GM19239 (cell line): Measurements from ENCODE around the gene ATP2B1.

Experiments used
- DNase-seq: peaks from one replicate; pipeline ENCODE4 v3.0.0; 2011; ENCODE audit warnings: low spot score; ENCODE audit not compliant: insufficient read length
- FAIRE-seq: peaks from 2 replicates; lab custom pipeline; 2011; peaks lifted over from hg19 to GRCh38; lab: Jason Lieb, UNC

ATP2B1 gene

DNA sequence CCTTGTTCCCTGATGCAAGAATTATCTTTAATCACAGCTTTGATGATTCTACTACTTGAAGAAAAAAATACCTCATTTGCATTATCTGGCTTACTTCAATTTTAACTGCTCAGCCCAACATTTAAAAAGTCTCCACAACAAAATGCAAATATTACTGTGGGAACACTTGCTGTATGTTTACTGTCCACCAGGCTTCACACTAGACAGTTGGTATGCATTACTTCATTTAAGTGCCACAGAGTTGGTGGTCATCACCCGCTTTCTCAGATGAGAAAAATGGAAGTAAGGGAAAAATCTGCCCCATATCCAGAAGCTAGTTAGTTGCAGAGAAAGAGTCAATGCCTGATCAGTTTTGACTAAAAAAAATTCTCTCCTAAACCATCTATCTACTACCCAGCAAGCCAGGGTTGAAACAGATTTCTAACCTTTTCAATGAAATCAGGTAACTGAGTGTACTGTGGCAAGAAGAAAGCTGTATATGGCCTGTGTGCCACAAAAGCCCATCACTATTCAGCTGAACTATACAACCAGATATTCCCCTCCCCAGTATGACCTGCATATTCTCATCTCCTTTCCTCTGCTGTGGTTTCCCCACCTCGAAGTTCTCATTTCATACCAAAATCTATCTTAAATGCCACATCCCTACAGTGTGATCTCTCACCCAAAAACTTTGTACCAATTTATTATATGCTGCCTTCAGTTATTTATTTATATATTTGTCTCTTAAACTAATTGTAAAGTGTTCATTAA is 90.3 kb downstream of the ATP2B1 start:
- FAIRE-seq (peak; percentile 52), DNase-seq (no peak)

DNA sequence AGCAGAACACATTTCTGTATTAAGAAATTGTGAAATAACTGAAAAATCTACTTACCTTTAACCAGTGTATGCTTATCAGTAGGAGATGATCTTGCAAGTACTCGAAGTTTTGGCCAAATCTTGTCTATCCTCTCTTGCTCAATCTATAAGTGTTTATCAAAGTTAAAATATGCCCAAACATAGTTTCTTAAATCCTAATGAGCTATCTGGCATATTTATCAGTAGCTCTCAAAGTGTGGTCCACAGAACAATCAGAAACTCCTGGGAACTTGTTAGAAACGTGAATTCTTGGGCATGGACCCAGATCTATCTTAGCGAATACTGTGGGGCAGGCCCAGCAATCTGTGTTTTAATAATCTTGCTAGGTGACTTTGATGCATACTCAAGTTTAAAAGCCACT is 98.3 kb downstream of the ATP2B1 start:
- peak; percentile 26 for FAIRE-seq
- DNase-seq, result no peak

DNA sequence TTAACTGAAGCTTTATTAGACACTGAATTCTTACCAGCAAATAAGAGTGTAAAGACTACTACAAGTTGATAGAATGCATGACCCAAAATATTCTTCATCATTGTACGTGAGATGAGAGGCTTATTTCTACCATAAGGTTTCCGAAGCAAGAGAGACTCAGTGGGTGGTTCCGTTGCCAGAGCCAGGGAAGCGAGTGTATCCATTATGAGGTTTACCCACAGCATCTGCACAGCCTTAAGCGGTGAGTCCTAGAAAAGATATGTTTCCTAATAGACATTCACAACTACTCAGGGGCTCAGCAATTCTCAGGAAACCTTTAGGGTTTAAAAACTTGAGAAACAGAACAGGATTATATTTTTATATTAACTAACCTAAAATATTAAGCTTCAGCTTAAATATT is 105.0 kb downstream of the ATP2B1 start:
- FAIRE-seq (no peak), DNase-seq (no peak)

DNA sequence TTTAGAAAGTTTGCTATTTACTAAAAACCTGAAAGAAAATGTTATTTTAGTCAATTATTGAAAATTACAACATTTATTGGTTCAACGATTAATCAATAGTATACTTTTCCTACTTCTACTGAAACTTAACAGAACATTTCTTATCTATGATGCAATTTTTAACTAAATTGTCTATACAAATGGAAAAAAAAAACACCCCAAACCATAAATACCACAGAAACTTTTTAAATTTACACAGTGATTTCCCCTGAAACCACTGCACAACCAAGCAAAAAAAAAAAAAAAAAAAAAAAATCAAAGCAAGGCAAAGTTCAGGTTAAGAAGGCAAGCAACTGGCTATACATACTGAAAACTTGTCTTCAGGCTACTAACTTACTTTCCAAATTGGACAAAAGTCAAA is 110.9 kb downstream of the ATP2B1 start:
- no peak for DNase-seq
- FAIRE-seq, result peak; percentile 23

DNA sequence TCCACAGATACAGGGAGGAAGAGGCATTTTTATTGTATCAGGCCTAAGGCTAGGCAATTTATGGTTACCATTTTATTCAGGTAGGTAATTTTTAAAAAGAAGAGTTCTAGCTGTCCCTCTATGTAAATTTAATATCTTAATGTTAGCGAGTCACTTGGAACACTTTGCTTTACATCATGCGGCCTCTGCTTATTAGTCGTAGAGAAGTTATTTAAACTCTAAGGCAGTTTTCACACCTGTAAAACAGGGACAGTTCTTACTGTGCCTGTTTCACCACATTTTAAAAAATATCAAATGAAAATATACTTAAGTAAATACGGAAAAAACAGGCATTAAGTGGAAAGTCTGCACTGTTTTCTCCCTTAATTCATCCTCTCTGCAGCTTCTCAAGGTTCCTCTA is 111.4 kb downstream of the ATP2B1 start:
- DNase-seq, result no peak
- FAIRE-seq, result peak; percentile 53

DNA sequence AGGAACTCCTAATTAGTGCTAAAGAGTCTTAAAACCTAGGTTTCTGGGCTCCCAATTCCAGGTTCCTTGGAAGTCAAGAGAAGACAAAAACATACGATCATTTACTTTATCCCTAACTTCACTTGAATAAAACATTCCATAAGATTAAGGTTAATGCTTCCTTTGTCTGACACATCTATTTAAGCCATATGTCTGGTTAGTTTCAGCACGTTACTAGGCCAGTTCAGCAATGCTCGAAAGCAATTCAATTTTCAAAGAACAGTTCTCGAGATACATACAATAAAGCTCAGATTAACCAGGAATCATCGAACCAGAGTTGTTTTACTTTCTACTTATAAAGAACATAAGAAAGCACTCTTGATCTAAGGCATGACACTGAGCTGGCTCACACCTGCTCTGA is 114.8 kb downstream of the ATP2B1 start:
- DNase-seq, result no peak
- FAIRE-seq, result peak; percentile 45

DNA sequence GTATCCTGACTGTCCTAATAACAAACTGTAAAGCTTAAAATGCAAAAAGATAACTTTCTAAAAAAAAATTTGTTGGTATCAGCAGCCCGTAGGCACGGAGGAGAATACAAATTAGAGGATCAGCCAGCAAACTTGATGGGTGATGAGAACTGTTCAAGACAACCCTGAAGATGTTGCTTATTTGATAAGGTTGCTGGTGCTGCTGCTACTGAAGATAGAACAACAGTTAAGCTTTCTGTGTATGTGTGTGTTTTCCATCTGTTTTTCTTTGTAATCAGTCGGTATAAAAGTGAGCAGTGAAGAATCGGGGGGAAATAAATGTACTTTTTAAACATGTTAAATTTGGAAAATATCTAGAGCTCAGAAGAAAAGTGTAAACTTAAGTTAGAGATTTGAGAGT is 115.4 kb downstream of the ATP2B1 start:
- FAIRE-seq (no peak), DNase-seq (no peak)

DNA sequence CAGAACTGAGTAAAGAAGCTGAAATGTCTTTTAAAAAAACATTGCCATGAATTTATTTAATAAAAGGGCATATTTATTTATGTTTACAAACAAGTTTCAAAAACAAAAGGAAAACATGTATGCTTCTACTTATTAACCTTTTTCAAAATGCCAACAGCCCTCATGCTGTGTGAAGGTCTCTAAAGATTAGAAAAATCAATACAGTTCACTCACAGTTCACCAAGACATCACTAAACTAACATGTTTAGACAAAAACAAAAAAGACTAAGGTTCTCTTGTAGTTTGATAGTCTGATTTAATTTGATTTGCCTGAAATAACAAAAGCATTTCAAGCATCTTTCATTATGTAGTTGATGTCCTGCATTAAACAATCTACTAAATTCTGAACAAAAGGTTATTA is 118.9 kb downstream of the ATP2B1 start:
- FAIRE-seq, result no peak

DNA sequence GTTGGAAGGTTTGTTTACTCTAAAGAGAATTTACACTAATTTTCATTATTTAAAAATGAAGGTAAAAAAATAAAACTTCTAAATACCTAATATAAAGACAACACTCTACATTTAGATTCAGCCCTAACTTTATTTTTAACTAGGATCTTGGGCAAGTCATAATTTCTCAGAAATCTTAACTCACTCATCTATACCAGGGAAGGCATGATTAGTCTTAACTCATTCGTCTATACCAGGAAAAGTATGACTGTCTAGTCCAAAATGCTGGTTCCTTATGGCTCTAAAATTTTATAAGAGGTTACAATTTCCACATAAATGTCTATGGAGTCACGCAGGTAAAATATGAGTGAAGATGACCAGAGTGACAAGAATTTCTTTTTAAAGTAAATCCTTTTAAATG is 130.1 kb downstream of the ATP2B1 start:
- FAIRE-seq (no peak), DNase-seq (no peak)

More for the DNA sequence above, 118.9 kb downstream of the ATP2B1 start:
- no peak for DNase-seq

DNA sequence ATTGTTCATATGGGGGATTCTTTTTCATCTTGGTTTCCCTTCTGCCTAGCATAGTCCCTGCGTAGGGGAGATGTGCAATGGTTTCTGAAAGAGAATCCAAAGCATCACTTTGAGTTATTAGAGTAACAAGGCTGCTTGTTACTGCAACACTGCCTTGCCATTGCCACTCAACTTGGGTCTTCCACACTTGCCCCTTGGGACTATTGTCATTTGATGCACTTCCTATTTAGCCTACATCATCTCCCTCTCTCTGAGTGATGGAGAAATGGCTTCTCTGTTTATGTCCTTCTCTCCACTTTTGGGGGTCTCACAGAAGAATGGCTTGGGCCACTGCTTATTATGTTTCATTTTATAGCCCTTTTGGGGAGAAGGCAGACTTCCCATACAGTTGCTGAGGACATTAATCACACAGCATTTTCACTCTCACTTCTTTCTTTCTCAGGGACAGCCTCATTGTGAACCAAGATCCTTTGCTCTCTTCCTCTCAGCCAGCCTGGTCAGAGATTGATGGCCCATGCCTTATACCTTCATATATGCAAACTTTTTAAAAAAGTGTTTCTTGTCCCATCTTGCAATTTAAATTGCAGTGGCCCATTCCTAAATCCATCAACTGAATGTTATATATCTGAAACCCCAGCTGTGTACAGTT is 131.9 kb downstream of the ATP2B1 start:
- DNase-seq (no peak), FAIRE-seq (no peak)

DNA sequence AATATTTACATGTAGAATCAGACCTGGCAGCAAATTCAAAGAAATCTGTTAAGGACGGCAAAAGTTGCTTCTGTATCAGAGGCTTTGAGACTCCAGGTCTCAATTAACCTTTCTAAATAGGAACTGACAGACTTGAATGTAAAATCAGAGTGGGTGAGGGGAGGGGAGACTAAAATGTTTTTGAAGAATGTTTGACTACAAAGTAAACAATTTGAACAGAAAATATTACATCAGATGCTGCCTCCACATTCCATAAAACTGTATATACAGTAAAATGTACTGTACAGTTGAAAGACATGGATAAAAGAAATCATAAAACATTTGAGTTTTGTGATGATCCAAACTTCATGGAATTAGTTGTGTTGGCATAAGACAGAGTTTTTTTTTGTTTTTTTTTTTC is 133.3 kb downstream of the ATP2B1 start:
- peak; percentile 23 for FAIRE-seq

DNA sequence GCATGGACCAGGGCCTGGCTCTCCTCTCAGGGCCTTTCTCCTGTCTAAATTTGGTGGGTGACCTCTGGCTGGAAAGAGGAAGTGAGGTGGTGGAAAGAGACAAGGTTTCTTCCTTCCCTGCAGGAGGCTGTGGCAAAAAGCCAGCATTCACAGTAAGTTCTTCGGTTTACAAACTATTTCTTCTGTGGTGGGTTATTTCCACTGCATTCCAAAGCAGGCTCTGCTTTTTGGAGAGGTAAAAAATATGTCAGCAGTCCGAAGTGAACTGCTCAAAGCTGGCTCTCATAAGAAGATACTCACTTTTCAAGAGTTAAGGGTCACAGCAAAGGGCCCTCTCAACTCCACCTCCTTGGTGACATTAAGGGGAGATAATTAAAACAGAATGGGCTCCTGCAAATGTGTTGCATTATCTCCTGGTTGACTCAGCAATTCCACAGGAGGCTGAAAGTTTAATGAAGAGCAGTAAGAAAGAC is 133.9 kb downstream of the ATP2B1 start:
- DNase-seq (no peak), FAIRE-seq (no peak)

More for the DNA sequence above, 133.3 kb downstream of the ATP2B1 start:
- no peak for DNase-seq

DNA sequence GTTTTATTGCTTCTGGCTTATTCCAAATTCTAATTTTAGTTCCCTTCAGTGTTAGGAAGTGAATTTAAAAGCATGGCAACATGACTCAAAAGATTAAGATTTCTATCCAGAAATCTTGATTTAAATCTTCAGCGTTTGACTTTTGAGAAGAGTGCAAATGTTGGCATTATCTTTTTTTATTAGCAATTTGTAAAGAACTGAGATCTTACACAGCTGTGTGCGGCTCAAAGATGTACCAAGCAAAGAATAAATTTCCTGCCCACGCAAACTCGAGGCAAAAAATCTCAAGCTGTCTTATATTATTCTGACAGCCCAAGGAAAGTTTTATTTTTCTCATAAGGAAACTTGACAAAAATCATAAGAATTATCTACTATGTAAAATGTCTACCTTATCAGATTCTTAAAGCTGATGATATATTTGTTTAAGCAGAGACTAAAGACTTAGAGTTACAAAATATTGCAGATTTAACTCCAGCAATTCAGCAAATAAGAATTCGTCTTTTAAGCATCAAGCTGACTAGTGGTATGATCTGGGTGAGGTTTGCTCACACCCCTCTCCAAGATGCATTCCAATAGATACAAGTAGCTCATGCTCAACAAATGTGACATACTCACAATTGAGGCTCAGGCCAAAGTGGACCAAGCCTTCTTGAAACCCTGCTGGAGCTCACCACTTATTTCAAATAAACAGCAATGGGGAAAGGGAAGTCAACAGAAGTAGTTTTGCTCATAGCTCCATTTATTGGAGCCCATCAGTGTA is 135.4 kb downstream of the ATP2B1 start:
- no peak for DNase-seq
- FAIRE-seq, result no peak

DNA sequence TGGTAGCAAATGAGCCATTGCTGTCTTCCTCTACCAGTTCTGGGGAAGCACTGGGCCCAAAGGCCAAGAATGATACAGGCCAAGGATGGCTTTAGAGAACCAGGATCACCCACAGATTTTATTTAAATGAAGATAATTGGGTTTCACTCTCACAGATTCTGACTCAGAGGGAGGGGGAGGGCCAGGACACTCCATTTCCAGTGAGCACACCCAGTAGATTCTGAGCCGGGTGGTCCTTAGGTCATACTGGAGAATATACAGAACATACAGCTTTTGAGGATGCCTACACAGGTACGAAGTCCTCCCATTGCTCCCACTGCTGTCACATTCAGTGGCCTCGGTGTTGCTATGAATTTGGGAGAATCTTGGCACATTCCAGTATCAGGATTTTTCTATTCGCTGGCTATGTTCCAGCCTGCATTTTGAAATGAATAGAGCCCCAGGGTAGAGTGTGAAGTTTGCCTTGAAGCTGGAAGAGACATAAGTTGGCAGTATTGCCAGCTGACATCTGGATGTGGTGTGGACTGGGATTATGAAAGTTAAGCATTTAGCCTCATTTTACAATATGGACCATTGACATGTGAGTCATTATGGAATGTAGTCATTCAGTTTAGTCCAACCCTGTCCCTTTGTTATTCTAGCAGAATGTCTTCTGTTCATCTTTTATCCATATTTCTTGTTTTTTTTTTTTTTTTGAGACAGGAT is 137.0 kb downstream of the ATP2B1 start:
- DNase-seq (no peak), FAIRE-seq (no peak)

DNA sequence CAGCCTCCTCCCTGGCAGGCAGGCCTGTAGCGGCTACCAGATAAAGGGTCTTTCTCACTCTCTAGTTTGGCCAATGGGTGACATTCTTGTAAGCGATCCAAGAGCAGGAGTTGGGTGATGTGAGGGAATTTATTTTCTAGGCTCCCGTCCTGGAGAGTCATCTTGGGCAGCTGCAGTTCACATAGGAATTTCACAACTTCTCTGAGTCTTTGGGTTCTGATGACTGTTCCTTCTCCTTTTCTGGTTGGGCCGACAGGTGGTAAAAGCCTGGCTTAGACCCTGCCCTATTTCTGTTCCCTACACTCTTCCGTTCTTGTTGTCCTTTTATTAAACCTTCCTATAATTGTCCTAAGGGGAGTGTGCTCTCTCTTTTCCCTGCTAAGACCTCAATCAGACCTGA is 140.2 kb downstream of the ATP2B1 start:
- no peak for FAIRE-seq
- no peak for DNase-seq

DNA sequence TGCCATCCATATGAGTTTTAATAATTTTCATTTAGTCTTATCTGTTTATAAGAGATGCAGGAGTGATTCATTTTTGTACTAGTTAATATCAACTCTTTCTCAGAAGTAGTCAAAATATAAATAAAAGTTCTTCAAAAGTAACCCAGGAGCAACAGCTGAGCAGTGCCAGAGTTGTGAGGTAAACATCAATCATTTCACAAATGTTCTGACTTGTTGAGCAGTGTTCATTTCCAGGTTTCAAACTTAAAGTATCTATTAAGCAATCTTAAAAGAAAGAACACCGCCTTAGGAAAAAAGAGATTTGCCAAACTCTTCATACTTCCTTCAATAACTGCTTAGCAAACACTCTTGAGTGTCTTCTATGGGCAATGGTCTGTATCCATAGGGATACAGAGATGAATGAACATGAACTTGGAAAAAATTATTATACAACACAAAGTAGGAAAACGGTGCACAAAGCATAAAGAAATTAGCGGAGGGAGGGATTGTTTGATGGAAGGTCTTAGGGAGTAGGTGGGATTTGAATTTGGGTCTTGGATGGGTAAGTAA is 140.9 kb downstream of the ATP2B1 start:
- no peak for FAIRE-seq
- no peak for DNase-seq

DNA sequence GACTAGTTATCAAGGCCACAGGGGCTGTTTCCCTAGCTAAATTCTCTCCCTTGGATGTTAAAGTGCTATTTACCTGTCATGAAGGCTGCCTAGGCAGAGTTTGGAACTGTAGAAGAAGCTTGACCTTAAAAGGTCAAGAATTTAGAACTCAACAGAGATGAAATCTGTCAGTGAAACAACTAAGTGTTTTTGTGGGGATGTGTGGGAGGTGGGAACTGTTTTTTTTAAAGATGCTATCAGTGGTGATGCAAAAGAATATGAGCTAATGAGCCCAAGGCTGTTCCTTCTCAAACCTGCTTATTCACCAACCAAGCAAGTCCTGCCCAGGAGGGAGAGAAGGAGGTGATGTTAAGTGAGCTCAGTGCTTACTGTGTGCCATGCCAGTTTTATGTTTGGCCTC is 142.0 kb downstream of the ATP2B1 start:
- DNase-seq, result no peak
- no peak for FAIRE-seq

DNA sequence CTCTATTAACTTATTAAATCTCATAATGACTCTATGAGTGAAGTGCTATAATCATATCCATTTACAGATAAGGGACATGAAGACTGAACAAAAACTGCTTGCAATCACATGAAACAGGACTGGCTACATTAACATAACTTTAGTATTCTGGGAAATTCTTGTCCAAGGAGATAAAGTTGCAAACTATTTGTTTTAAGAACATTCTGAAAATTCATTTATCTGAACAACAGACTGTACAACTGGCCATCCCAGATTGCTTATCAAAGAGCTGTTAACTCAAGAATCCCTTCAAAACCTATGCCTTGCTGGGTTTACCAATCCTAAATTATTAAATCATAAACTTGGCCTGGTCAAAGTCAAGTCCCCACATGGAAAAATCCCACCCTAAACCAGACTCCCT is 143.6 kb downstream of the ATP2B1 start:
- no peak for FAIRE-seq
- DNase-seq, result no peak

DNA sequence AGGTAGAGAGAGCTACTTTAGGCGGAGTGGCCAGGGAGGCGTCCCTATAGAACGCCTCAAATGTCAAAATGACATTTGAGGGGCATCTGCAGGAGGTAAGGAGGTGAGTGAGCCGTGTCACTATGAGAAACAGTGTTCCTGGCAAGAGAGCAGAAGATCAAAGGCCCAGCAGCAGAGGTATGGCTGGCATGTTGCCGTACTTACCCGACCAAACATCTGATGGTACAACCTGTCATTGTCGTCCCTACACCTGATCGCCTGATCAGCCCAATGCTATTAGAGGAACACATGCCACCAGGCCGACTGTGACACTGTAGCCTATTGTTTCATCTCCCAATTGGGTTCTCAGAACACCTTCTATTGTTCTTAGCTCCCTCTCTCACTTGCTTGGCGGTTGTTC is 148.9 kb downstream of the ATP2B1 start:
- FAIRE-seq (no peak), DNase-seq (no peak)

DNA sequence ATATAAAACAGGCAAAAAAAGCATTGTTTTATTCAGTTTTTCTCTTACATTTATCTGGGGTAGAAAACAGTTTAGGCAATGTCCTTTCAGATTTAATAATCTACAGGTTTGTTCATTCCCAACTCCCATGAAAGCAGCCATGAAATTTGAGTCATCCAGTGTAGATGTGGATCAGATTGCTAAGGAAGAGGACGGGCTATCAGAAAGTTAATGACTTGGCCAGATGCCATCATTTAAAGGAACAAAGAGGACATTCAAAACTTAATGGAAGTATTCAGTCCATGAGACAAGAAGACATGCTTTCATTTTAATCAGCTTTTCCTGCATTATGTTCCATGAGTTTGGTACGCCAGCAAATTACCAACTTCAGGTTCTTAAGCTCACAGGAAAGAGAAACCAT is 151.7 kb downstream of the ATP2B1 start:
- FAIRE-seq (no peak), DNase-seq (no peak)
